Lower leg skin (tissue), 3 donors: ENCODE measurements around the gene BMP8B.

Experiments used
- POLR2A ChIP-seq, 2 donors: fragments of 450-650 bp; IDR thresholded peaks; one replicate each; pipeline ENCODE4 v1.6.1; 2016 to 2017; ENCODE audit warnings: antibody characterized with exemption in 2 of 2, mild to moderate bottlenecking in 1 of 2, moderate library complexity in 1 of 2
- TF ChIP-seq, protein P1 (sequence below), 3 donors: fragments of 450-650 bp; IDR thresholded peaks; one replicate each; pipeline ENCODE4 v1.5.1; 2016; ENCODE audit warnings: antibody characterized with exemption in 3 of 3, mild to moderate bottlenecking in 3 of 3, moderate library complexity in 2 of 3

DNA sequence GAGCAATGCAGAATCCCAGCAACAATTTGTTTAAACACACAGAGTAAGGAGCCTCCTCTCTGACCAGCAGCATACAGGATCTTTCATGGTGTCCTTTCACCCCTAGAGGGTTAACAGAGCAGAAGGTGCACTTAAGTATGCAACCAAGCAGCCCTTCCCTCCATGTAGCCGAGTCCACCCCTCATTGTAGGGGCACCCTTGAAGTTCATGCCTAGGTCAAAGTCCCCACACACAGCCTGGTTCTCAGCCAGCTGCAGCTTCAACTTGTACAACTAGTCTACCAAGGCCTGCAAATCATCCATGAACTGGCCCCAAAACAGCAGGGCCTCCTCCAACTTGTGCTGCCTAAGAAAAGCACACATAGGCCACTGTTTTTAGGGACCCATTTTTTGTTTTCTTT lies 7.0 kb upstream of the BMP8B start:
- TF ChIP-seq POLR2A (IDR thresholded peaks at IDR 0.05), result no peak
- TF ChIP-seq, protein P1, sequence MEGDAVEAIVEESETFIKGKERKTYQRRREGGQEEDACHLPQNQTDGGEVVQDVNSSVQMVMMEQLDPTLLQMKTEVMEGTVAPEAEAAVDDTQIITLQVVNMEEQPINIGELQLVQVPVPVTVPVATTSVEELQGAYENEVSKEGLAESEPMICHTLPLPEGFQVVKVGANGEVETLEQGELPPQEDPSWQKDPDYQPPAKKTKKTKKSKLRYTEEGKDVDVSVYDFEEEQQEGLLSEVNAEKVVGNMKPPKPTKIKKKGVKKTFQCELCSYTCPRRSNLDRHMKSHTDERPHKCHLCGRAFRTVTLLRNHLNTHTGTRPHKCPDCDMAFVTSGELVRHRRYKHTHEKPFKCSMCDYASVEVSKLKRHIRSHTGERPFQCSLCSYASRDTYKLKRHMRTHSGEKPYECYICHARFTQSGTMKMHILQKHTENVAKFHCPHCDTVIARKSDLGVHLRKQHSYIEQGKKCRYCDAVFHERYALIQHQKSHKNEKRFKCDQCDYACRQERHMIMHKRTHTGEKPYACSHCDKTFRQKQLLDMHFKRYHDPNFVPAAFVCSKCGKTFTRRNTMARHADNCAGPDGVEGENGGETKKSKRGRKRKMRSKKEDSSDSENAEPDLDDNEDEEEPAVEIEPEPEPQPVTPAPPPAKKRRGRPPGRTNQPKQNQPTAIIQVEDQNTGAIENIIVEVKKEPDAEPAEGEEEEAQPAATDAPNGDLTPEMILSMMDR (IDR thresholded peaks at IDR 0.05), result no peak
